ENCODE results near the gene PAX2. TPM values are rescaled to one million over a fixed set of nuclear protein-coding genes. Genes with fewer than 3 reads are reported as not detected.

The PAX2 gene
- total and polyA plus RNA-seq, 2 of the 8 experiments (the other 6 are each of a cell fraction or from before 2014, with no cell fraction given), result 0.02 TPM; not detected in 1

DNA sequence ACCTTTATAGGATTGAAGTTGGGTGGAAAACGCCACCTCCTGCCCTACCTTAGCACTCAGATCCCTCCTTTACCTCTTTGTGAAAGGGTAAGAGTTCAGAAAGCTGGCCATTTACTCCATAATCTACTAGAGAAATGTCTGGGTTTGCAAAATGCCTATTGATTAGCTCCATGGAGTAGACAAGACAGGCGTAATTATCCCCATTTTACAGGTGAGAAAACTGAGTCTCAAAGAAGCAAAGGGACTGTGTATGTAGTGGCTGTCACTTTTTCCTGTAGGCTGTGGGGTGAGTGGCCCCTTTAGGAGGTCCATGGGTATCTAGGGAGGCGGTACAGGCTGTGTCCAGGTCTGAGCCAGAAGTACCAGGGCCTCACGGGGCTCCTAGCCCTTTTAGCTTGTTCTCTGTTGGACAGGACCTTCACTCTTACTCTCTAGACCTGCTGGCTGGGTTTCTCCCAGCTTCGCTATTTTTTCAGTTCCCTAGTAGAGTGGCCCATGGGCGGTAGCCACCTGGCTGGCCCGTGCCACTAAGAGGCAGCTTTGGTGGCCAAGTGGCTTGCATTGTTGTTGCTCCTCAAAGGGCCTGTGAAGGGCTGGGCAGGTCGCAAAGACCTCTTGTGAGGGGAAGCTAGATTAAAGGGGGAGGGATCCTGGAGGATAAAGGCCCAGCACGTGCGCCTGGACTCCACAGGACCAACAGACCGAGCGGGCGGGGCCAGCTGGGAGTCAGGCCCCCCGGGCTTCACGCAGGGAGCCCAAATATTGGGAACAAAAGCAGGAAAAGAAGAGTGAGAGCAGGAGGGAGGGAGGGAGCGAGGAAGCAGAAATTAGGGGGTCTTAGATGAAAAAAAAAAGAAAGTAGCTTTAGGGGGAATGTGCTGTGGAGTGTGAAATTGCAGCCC lies 4.7 kb upstream of the PAX2 start (continued):
- TF ChIP-seq, protein P1, sequence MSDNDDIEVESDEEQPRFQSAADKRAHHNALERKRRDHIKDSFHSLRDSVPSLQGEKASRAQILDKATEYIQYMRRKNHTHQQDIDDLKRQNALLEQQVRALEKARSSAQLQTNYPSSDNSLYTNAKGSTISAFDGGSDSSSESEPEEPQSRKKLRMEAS (IDR thresholded peaks at IDR 0.05), result peak; percentile 82
- TF ChIP-seq, protein P2, sequence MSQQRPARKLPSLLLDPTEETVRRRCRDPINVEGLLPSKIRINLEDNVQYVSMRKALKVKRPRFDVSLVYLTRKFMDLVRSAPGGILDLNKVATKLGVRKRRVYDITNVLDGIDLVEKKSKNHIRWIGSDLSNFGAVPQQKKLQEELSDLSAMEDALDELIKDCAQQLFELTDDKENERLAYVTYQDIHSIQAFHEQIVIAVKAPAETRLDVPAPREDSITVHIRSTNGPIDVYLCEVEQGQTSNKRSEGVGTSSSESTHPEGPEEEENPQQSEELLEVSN (IDR thresholded peaks at IDR 0.05), result peak; percentile 48; the same call in 1 of the 2 replicates

Measured in H1 (cell line).